ENCODE measurements around the gene PLVAP.

DNA sequence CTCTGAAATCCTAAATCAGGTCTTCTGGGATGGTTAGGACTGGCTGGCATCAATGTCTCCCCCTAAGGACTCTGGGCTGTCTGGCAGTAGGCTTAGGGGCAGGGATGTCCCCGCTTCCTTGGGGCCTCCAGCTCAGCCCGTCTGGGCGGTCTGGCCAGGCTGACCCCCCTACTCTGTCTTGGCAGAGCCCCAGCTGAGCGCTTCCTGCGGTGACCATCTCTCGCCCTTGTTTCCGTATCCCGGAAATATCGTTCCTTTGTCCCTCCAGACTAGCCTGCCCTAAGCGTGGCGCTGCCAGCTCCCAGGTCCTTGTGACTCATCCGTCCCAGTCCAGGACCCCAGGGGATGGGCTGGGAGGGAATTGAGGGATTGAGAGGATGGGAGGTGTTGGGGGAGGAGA, 28.4 kb downstream of the PLVAP start:
- TF ChIP-seq, protein P1, sequence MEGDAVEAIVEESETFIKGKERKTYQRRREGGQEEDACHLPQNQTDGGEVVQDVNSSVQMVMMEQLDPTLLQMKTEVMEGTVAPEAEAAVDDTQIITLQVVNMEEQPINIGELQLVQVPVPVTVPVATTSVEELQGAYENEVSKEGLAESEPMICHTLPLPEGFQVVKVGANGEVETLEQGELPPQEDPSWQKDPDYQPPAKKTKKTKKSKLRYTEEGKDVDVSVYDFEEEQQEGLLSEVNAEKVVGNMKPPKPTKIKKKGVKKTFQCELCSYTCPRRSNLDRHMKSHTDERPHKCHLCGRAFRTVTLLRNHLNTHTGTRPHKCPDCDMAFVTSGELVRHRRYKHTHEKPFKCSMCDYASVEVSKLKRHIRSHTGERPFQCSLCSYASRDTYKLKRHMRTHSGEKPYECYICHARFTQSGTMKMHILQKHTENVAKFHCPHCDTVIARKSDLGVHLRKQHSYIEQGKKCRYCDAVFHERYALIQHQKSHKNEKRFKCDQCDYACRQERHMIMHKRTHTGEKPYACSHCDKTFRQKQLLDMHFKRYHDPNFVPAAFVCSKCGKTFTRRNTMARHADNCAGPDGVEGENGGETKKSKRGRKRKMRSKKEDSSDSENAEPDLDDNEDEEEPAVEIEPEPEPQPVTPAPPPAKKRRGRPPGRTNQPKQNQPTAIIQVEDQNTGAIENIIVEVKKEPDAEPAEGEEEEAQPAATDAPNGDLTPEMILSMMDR (IDR thresholded peaks at IDR 0.05): no peak
- no peak for TF ChIP-seq POLR2A (IDR thresholded peaks at IDR 0.05)

All from lower leg skin (tissue), 3 donors.